ENCODE results near the gene NT5DC4.

NT5DC4 gene

GRCh38 chr2:112720785-112721184, at the start of gene NT5DC4:
NT5DC4 (plus strand) TSS chr2:112721020; CDS start chr2:112721080, 60 bp downstream.
- no peak within 1 kb of the TSS for H3K4me3 Mint-ChIP-seq
- H3K27me3 Mint-ChIP-seq (ENCODE audit: low read depth), result peaks cover 6% of the 10 kb centered on the region
- H3K4me1 Mint-ChIP-seq (ENCODE audit: low read depth), result peaks cover 9% of the 10 kb centered on the region
- no peaks in the 10 kb centered on the region for H3K9me3 Mint-ChIP-seq
- no peaks in the 10 kb centered on the region for H3K36me3 Mint-ChIP-seq (ENCODE audit: low read depth)
- peak within 1 kb of the TSS; percentile 45 for H3K27ac Mint-ChIP-seq

- H3K9me3 Mint-ChIP-seq, result no peaks in the 10 kb centered on the region
- H3K36me3 Mint-ChIP-seq (ENCODE audit: low read depth), result peaks cover 12% of the 10 kb centered on the region
- H3K4me3 Mint-ChIP-seq, result no peak overlapping the region
- no peak overlapping the region for H3K27ac Mint-ChIP-seq
- peaks cover 12% of the 10 kb centered on the region for H3K4me1 Mint-ChIP-seq (ENCODE audit: low read depth)
- no peaks in the 10 kb centered on the region for H3K27me3 Mint-ChIP-seq (ENCODE audit: low read depth)
Observed at GRCh38 chr2:112671801-112672200, 49.0 kb upstream of the NT5DC4 start.

GRCh38 chr2:112673008-112673407, 47.8 kb upstream of the NT5DC4 start:
- H3K27me3 Mint-ChIP-seq (ENCODE audit: low read depth), result no peaks in the 10 kb centered on the region
- no peak overlapping the region for H3K27ac Mint-ChIP-seq
- peaks cover 11% of the 10 kb centered on the region for H3K36me3 Mint-ChIP-seq (ENCODE audit: low read depth)
- peaks cover 11% of the 10 kb centered on the region for H3K4me1 Mint-ChIP-seq (ENCODE audit: low read depth)
- no peaks in the 10 kb centered on the region for H3K9me3 Mint-ChIP-seq
- no peak overlapping the region for H3K4me3 Mint-ChIP-seq

- Mint-ChIP-seq H3K27me3 (ENCODE audit: low read depth) (peaks cover 6% of the 10 kb centered on the region), H3K27ac (no peak overlapping the region), H3K36me3 (ENCODE audit: low read depth) (peaks cover 6% of the 10 kb centered on the region), H3K4me1 (ENCODE audit: low read depth) (peaks cover 11% of the 10 kb centered on the region), H3K4me3 (no peak overlapping the region), H3K9me3 (no peaks in the 10 kb centered on the region)
Observed at GRCh38 chr2:112674229-112674628, 46.6 kb upstream of the NT5DC4 start.

GRCh38 chr2:112679484-112679883, 41.3 kb upstream of the NT5DC4 start:
- no peak overlapping the region for H3K27ac Mint-ChIP-seq
- H3K4me3 Mint-ChIP-seq, result no peak overlapping the region
- no peaks in the 10 kb centered on the region for H3K9me3 Mint-ChIP-seq
- H3K27me3 Mint-ChIP-seq (ENCODE audit: low read depth), result peaks cover 6% of the 10 kb centered on the region
- peaks cover 21% of the 10 kb centered on the region for H3K4me1 Mint-ChIP-seq (ENCODE audit: low read depth)
- no peaks in the 10 kb centered on the region for H3K36me3 Mint-ChIP-seq (ENCODE audit: low read depth)

- Mint-ChIP-seq H3K4me3 (no peak overlapping the region), H3K4me1 (ENCODE audit: low read depth) (peaks cover 26% of the 10 kb centered on the region), H3K27me3 (ENCODE audit: low read depth) (peaks cover 6% of the 10 kb centered on the region), H3K27ac (no peak overlapping the region), H3K36me3 (ENCODE audit: low read depth) (no peaks in the 10 kb centered on the region), H3K9me3 (no peaks in the 10 kb centered on the region)
Observed at GRCh38 chr2:112680666-112681101, 40.1 kb upstream of the NT5DC4 start.

GRCh38 chr2:112682101-112682500, 38.7 kb upstream of the NT5DC4 start:
- no peak overlapping the region for H3K4me3 Mint-ChIP-seq
- H3K4me1 Mint-ChIP-seq (ENCODE audit: low read depth), result peaks cover 28% of the 10 kb centered on the region
- peaks cover 6% of the 10 kb centered on the region for H3K27me3 Mint-ChIP-seq (ENCODE audit: low read depth)
- H3K9me3 Mint-ChIP-seq, result no peaks in the 10 kb centered on the region
- H3K27ac Mint-ChIP-seq, result no peak overlapping the region
- no peaks in the 10 kb centered on the region for H3K36me3 Mint-ChIP-seq (ENCODE audit: low read depth)

GRCh38 chr2:112683550-112684414, 37.0 kb upstream of the NT5DC4 start:
- no peaks in the 10 kb centered on the region for H3K36me3 Mint-ChIP-seq (ENCODE audit: low read depth)
- H3K4me3 Mint-ChIP-seq, result no peak overlapping the region
- peaks cover 28% of the 10 kb centered on the region for H3K4me1 Mint-ChIP-seq (ENCODE audit: low read depth)
- H3K9me3 Mint-ChIP-seq, result no peaks in the 10 kb centered on the region
- peak overlapping the region; percentile 13 for H3K27ac Mint-ChIP-seq
- H3K27me3 Mint-ChIP-seq (ENCODE audit: low read depth), result peaks cover 2% of the 10 kb centered on the region

- Mint-ChIP-seq H3K36me3 (ENCODE audit: low read depth) (no peaks in the 10 kb centered on the region), H3K27ac (no peak overlapping the region), H3K9me3 (no peaks in the 10 kb centered on the region), H3K4me1 (ENCODE audit: low read depth) (peaks cover 28% of the 10 kb centered on the region), H3K4me3 (no peak overlapping the region), H3K27me3 (ENCODE audit: low read depth) (no peaks in the 10 kb centered on the region)
Observed at GRCh38 chr2:112684415-112684775, 36.4 kb upstream of the NT5DC4 start.

- no peaks in the 10 kb centered on the region for H3K27me3 Mint-ChIP-seq (ENCODE audit: low read depth)
- H3K9me3 Mint-ChIP-seq, result no peaks in the 10 kb centered on the region
- no peak overlapping the region for H3K4me3 Mint-ChIP-seq
- peaks cover 28% of the 10 kb centered on the region for H3K4me1 Mint-ChIP-seq (ENCODE audit: low read depth)
- H3K36me3 Mint-ChIP-seq (ENCODE audit: low read depth), result no peaks in the 10 kb centered on the region
- no peak overlapping the region for H3K27ac Mint-ChIP-seq
Observed at GRCh38 chr2:112685271-112685884, 35.4 kb upstream of the NT5DC4 start.

- Mint-ChIP-seq H3K4me3 (no peak overlapping the region), H3K4me1 (ENCODE audit: low read depth) (peaks cover 32% of the 10 kb centered on the region), H3K27ac (no peak overlapping the region), H3K36me3 (ENCODE audit: low read depth) (no peaks in the 10 kb centered on the region), H3K9me3 (no peaks in the 10 kb centered on the region), H3K27me3 (ENCODE audit: low read depth) (no peaks in the 10 kb centered on the region)
Observed at GRCh38 chr2:112686348-112687217, 34.2 kb upstream of the NT5DC4 start.

GRCh38 chr2:112687522-112687921, 33.3 kb upstream of the NT5DC4 start:
- H3K4me3 Mint-ChIP-seq, result no peak overlapping the region
- H3K9me3 Mint-ChIP-seq, result no peaks in the 10 kb centered on the region
- no peak overlapping the region for H3K27ac Mint-ChIP-seq
- no peaks in the 10 kb centered on the region for H3K36me3 Mint-ChIP-seq (ENCODE audit: low read depth)
- peaks cover 40% of the 10 kb centered on the region for H3K4me1 Mint-ChIP-seq (ENCODE audit: low read depth)
- no peaks in the 10 kb centered on the region for H3K27me3 Mint-ChIP-seq (ENCODE audit: low read depth)

- Mint-ChIP-seq H3K27ac (no peak overlapping the region), H3K4me3 (no peak overlapping the region), H3K36me3 (ENCODE audit: low read depth) (no peaks in the 10 kb centered on the region), H3K4me1 (ENCODE audit: low read depth) (peaks cover 47% of the 10 kb centered on the region), H3K9me3 (no peaks in the 10 kb centered on the region), H3K27me3 (ENCODE audit: low read depth) (no peaks in the 10 kb centered on the region)
Observed at GRCh38 chr2:112688086-112688880, 32.5 kb upstream of the NT5DC4 start.

GRCh38 chr2:112690853-112691401, 29.9 kb upstream of the NT5DC4 start:
- Mint-ChIP-seq H3K27ac (peak overlapping the region; percentile 88), H3K27me3 (ENCODE audit: low read depth) (no peaks in the 10 kb centered on the region), H3K4me1 (ENCODE audit: low read depth) (peaks cover 35% of the 10 kb centered on the region), H3K36me3 (ENCODE audit: low read depth) (no peaks in the 10 kb centered on the region), H3K4me3 (no peak overlapping the region), H3K9me3 (no peaks in the 10 kb centered on the region)
